Neutrophil (primary cell): ENCODE results near the gene FSD1.

Experiments
- H3K27ac ChIP-seq: fragments of 200-600 bp; sonication (generic); 2 replicates; pipeline ENCODE4 v1.5.1; 2016; ENCODE audit warnings: mild to moderate bottlenecking, moderate library complexity
- H3K27me3 ChIP-seq: fragments of 200-600 bp; sonication (generic); 2 replicates; pipeline ENCODE4 v1.6.0; 2016; ENCODE audit warnings: mild to moderate bottlenecking
- H3K36me3 ChIP-seq: fragments of 200-600 bp; sonication (generic); 2 replicates; pipeline ENCODE4 v1.5.1; 2017
- H3K4me1 ChIP-seq, 2 experiments: fragments of 200-600 bp in 1 of 2; sonication (generic) in 1 of 2; 1 replicate in 1 of 2; 2 replicates in 1 of 2; pipeline versions ENCODE4 v1.5.1 to v1.6.1; 2013 to 2016; ENCODE audit warnings: low read depth in 1 of 2, low read length in 1 of 2, mild to moderate bottlenecking in 1 of 2, moderate library complexity in 1 of 2; ENCODE audit not compliant: control insufficient read depth in 1 of 2, insufficient read depth in 1 of 2
- H3K4me3 ChIP-seq, 2 experiments: fragments of 200-600 bp in 1 of 2; sonication (generic) in 1 of 2; 1 replicate in 1 of 2; 2 replicates in 1 of 2; pipeline ENCODE4 v1.5.1; 2013 to 2016; ENCODE audit warnings: low read depth in 1 of 2, low read length in 1 of 2, mild to moderate bottlenecking in 1 of 2, moderate library complexity in 1 of 2
- H3K9me3 ChIP-seq: fragments of 200-600 bp; sonication (generic); 2 replicates; pipeline ENCODE4 v1.5.1; 2016
- TF ChIP-seq, protein P1 (sequence below): fragments of 200-600 bp; sonication (generic); IDR thresholded peaks from 2 replicates; pipeline ENCODE4 v1.5.1; 2016; ENCODE audit warnings: antibody characterized with exemption

FSD1 gene

DNA sequence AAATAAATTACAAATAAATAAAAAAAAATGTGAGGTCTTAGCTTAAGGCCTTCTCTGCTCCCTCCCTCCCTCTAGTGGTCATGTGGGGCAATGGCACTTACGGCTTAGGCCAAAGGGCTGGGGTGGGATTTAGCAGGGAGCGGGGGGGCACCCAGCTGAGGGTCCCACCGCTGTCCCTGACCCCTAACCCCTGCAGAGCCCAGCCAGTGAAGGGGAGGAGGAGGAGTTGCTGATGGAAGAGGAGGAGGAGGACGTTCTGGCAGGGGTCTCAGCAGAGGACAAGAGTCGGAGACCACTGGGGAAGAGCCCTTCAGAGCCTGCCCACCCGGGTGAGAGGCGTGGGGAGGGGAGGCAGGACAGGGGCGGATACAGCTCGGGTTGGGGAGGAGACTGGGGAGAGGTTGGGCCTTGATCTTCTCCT lies 48.3 kb downstream of the FSD1 start:
- peaks cover 20% of the 10 kb centered on the region for H3K36me3 ChIP-seq
- TF ChIP-seq, protein P1, sequence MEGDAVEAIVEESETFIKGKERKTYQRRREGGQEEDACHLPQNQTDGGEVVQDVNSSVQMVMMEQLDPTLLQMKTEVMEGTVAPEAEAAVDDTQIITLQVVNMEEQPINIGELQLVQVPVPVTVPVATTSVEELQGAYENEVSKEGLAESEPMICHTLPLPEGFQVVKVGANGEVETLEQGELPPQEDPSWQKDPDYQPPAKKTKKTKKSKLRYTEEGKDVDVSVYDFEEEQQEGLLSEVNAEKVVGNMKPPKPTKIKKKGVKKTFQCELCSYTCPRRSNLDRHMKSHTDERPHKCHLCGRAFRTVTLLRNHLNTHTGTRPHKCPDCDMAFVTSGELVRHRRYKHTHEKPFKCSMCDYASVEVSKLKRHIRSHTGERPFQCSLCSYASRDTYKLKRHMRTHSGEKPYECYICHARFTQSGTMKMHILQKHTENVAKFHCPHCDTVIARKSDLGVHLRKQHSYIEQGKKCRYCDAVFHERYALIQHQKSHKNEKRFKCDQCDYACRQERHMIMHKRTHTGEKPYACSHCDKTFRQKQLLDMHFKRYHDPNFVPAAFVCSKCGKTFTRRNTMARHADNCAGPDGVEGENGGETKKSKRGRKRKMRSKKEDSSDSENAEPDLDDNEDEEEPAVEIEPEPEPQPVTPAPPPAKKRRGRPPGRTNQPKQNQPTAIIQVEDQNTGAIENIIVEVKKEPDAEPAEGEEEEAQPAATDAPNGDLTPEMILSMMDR, result peak; percentile 80
- no peaks in the 10 kb centered on the region for H3K4me1 ChIP-seq
- no peaks in the 10 kb centered on the region for H3K9me3 ChIP-seq
- H3K27me3 ChIP-seq, result no peaks in the 10 kb centered on the region
- H3K27ac ChIP-seq, result no peak overlapping the region
- H3K4me3 ChIP-seq, result no peak overlapping the region

DNA sequence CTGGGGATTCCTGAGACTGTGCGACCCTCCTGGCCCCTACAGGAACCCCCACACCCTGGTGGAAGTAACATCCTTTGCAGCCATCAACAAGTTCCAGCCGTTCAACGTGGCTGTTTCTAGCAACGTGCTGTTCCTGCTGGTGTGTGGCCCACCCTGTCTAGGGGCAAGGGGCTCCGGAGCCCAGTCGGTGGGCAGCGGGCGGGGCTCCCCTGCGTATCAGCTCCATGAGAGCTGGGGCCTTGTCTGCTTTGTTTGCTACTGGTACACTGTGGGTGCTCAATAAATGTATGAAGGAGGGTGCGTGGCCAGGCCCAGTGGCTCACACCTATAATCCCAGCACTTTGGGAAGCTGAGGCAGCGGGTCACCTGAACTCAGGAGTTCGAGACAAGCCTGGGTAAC lies 49.9 kb downstream of the FSD1 start:
- Histone ChIP-seq H3K36me3 (peaks cover 36% of the 10 kb centered on the region), H3K27me3 (no peaks in the 10 kb centered on the region), H3K9me3 (no peaks in the 10 kb centered on the region), H3K27ac (no peak overlapping the region), H3K4me3 (no peak overlapping the region), H3K4me1 (no peaks in the 10 kb centered on the region)
- TF ChIP-seq, protein P1, result no peak

DNA sequence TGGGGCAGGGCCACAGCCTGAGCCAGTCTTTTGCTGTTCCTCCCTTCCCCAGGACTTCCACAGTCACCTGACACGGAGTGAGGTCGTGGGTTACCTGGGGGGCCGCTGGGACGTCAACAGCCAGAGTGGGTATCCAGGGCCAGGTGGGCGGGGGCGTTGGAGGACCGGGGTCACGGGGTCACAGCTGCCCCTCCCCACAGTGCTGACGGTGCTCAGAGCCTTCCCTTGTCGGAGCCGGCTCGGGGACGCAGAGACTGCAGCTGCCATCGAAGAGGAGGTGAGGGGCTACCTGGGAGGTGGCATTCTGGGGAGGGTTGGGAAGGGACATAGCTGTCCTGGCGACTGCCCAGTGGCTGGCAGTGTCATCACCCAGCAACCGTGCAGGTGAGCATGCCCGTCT lies 50.5 kb downstream of the FSD1 start:
- TF ChIP-seq, protein P1, result no peak
- H3K9me3 ChIP-seq, result no peaks in the 10 kb centered on the region
- H3K4me3 ChIP-seq, result no peak overlapping the region
- no peak overlapping the region for H3K27ac ChIP-seq
- H3K4me1 ChIP-seq, result no peaks in the 10 kb centered on the region
- no peaks in the 10 kb centered on the region for H3K27me3 ChIP-seq
- H3K36me3 ChIP-seq, result peaks cover 42% of the 10 kb centered on the region

DNA sequence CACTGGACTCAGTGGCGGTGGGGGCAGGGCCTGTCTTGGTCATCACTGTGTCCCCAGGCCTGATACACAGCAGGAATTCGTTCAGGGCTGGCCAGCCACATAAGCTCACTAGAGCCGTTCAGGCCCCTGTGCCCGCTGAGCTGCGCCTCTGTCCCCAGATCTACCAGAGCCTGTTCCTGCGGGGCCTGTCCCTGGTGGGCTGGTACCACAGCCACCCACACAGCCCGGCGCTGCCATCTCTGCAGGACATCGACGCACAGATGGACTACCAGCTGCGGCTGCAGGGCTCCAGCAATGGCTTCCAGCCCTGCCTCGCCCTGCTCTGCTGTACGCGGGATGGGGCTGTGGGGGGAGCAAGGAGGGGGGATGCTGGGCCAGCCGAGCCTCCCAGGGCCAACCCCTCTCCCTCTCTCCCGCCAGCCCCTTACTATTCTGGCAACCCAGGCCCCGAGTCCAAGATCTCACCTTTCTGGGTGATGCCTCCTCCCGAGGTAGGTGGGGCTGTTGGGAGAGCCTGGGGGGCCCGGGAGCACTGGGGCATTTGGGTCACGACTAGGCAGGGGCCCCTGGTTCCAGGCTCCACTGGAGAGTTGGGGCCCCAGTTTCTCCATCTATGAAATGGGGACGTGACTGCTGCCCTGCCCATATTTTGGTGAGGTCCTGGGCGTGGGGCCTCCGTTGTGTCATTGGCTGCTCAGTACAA lies 52.8 kb downstream of the FSD1 start:
- H3K36me3 ChIP-seq, result peaks cover 66% of the 10 kb centered on the region
- no peak overlapping the region for H3K27ac ChIP-seq
- no peaks in the 10 kb centered on the region for H3K4me1 ChIP-seq
- H3K9me3 ChIP-seq, result no peaks in the 10 kb centered on the region
- H3K4me3 ChIP-seq, result no peak overlapping the region
- TF ChIP-seq, protein P1, result no peak
- no peaks in the 10 kb centered on the region for H3K27me3 ChIP-seq

DNA sequence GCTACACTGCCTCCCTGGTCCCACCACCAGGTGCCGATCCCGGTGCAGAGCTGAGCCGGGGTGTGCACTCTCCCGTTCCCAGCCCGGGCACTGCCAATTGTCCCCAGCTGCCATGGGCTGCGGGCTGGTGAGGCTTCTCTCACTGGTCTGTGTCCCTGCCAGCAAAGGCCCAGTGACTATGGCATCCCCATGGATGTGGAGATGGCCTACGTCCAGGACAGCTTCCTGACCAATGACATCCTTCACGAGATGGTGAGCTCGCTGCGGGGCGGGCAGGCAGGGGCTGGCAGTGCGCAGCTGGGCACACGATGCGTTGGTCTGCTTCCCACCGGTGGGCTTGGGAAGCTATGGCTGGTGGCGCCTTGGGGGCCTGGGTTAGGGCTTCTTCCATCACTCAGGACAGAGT lies 53.5 kb downstream of the FSD1 start:
- Histone ChIP-seq H3K4me1 (no peaks in the 10 kb centered on the region), H3K36me3 (peaks cover 73% of the 10 kb centered on the region), H3K9me3 (no peaks in the 10 kb centered on the region), H3K4me3 (no peak overlapping the region), H3K27ac (no peak overlapping the region), H3K27me3 (no peaks in the 10 kb centered on the region)
- TF ChIP-seq, protein P1, result no peak
